GM18505 (cell line): Measurements from ENCODE around the gene LPAR2.
"Not testable (repeated sequence)": the region's sequence is repeated elsewhere in the genome, so short reads cannot be mapped to it uniquely, and the experiment has no call there.

Experiments
- ATAC-seq: cut with Tn5 transposase; IDR thresholded peaks from one replicate; pipeline ENCODE4 v1.9.1; 2021; ENCODE audit not compliant: unreplicated experiment
- POLR2A ChIP-seq: IDR thresholded peaks from 4 replicates; pipeline ENCODE4 v1.6.1; 2011; ENCODE audit warnings: borderline replicate concordance; ENCODE audit not compliant: insufficient read depth, insufficient read length; ENCODE audit errors: extremely low read depth

LPAR2 gene

GRCh38 chr19:19602713-19603324, 25.2 kb downstream of the LPAR2 start:
- ATAC-seq: no peak

GRCh38 chr19:19602136-19602712, 25.8 kb downstream of the LPAR2 start:
- no peak for ATAC-seq
- no peak for TF ChIP-seq POLR2A

More at GRCh38 chr19:19602713-19603324, 25.2 kb downstream of the LPAR2 start:
- TF ChIP-seq POLR2A: no peak

- ATAC-seq: no peak
Measured at GRCh38 chr19:19600793-19601330, 27.2 kb downstream of the LPAR2 start.

GRCh38 chr19:19598728-19599451, 29.1 kb downstream of the LPAR2 start:
- TF ChIP-seq POLR2A: peak; percentile 50
- not testable (repeated sequence) for ATAC-seq

More at GRCh38 chr19:19600793-19601330, 27.2 kb downstream of the LPAR2 start:
- TF ChIP-seq POLR2A: no peak

GRCh38 chr19:19597809-19598306, 30.2 kb downstream of the LPAR2 start:
- peak; percentile 75 for ATAC-seq
- peak; percentile 55 for TF ChIP-seq POLR2A

GRCh38 chr19:19595171-19595701, 32.8 kb downstream of the LPAR2 start:
- TF ChIP-seq POLR2A: no peak
- ATAC-seq: no peak

- no peak for TF ChIP-seq POLR2A
- ATAC-seq: no peak
Measured at GRCh38 chr19:19594381-19594780, 33.6 kb downstream of the LPAR2 start.

- ATAC-seq: no peak
- no peak for TF ChIP-seq POLR2A
Measured at GRCh38 chr19:19592690-19593089, 35.3 kb downstream of the LPAR2 start.

GRCh38 chr19:19591133-19591825, 36.7 kb downstream of the LPAR2 start:
- peak; percentile 49 for TF ChIP-seq POLR2A
- ATAC-seq: peak; percentile 54

GRCh38 chr19:19588546-19588945, 39.5 kb downstream of the LPAR2 start:
- no peak for ATAC-seq
- TF ChIP-seq POLR2A: no peak

GRCh38 chr19:19587771-19588170, 40.2 kb downstream of the LPAR2 start:
- TF ChIP-seq POLR2A: no peak
- no peak for ATAC-seq

GRCh38 chr19:19584356-19584755, 43.7 kb downstream of the LPAR2 start:
- ATAC-seq: no peak
- no peak for TF ChIP-seq POLR2A

- no peak for ATAC-seq
- no peak for TF ChIP-seq POLR2A
Measured at GRCh38 chr19:19582471-19582870, 45.5 kb downstream of the LPAR2 start.
